GM12874 (cell line): ENCODE data around the gene CNST.

ENCODE experiments used
- CTCF ChIP-seq: IDR thresholded peaks from 2 replicates; pipeline ENCODE4 v1.5.1; 2011; ENCODE audit warnings: low read depth, mild to moderate bottlenecking, control low read depth, low read length, moderate library complexity; ENCODE audit not compliant: insufficient read depth

The CNST gene

GRCh38 chr1:246597971-246598370, 31.7 kb downstream of the CNST start:
- TF ChIP-seq CTCF = no peak

GRCh38 chr1:246599315-246599714, 33.1 kb downstream of the CNST start:
- TF ChIP-seq CTCF = no peak

GRCh38 chr1:246600579-246600978, 34.3 kb downstream of the CNST start:
- TF ChIP-seq CTCF = no peak

GRCh38 chr1:246602194-246602593, 35.9 kb downstream of the CNST start:
- TF ChIP-seq CTCF = no peak

GRCh38 chr1:246607462-246607861, 41.2 kb downstream of the CNST start:
- no peak for TF ChIP-seq CTCF

GRCh38 chr1:246608616-246609376, 42.5 kb downstream of the CNST start:
- TF ChIP-seq CTCF = no peak

- TF ChIP-seq CTCF = no peak
Observed at GRCh38 chr1:246609632-246610031, 43.4 kb downstream of the CNST start.
